ENCODE results near the gene SPI1.

The SPI1 gene

GRCh38 chr11:47352556-47352955 lies 25.8 kb downstream of the SPI1 start, which contains the start of gene MYBPC3:
Gene MYBPC3 (minus strand): TSS chr11:47352702. CDS start chr11:47352647, 55 bp downstream.
- TF ChIP-seq CTCF (conservative IDR thresholded peaks at IDR 0.05; ENCODE audit: low read depth, low read length): no peak

GRCh38 chr11:47351156-47352126 lies 26.9 kb downstream of the SPI1 start:
- H3K27ac ChIP-seq: no peak overlapping the region
- no peak overlapping the region for H2AFZ ChIP-seq (ENCODE audit: low read depth)
- no peaks in the 10 kb centered on the region for H3K79me2 ChIP-seq (ENCODE audit: insufficient read depth, low read depth)
- no peak overlapping the region for H3K9ac ChIP-seq
- H3K4me1 ChIP-seq (ENCODE audit: low read depth, poor library complexity, severe bottlenecking): no peaks in the 10 kb centered on the region
- H3K27me3 ChIP-seq (ENCODE audit: insufficient read depth, low read depth): peaks cover 9% of the 10 kb centered on the region; the same call in 1 of the 2 replicates
- no peak overlapping the region for H3K4me2 ChIP-seq
- H3K36me3 ChIP-seq (ENCODE audit: insufficient read depth): no peaks in the 10 kb centered on the region
- no peaks in the 10 kb centered on the region for H4K20me1 ChIP-seq (ENCODE audit: insufficient read depth)
- H3K4me3 ChIP-seq (IDR thresholded peaks at IDR 0.05; ENCODE audit: insufficient read depth, low read depth, low read length): no peak overlapping the region
- TF ChIP-seq CTCF (conservative IDR thresholded peaks at IDR 0.05; ENCODE audit: low read depth, low read length): no peak

More at GRCh38 chr11:47352556-47352955, 25.8 kb downstream of the SPI1 start, which contains the start of gene MYBPC3:
- H4K20me1 ChIP-seq (ENCODE audit: insufficient read depth): no peaks in the 10 kb centered on the region
- no peaks in the 10 kb centered on the region; the same call in 1 of the 2 replicates for H3K27me3 ChIP-seq (ENCODE audit: insufficient read depth, low read depth)
- H3K9ac ChIP-seq: no peak within 1 kb of the TSS
- H3K4me3 ChIP-seq (IDR thresholded peaks at IDR 0.05; ENCODE audit: insufficient read depth, low read depth, low read length): no peak within 1 kb of the TSS
- no peaks in the 10 kb centered on the region for H3K36me3 ChIP-seq (ENCODE audit: insufficient read depth)
- no peak within 1 kb of the TSS for H3K4me2 ChIP-seq
- H3K79me2 ChIP-seq (ENCODE audit: insufficient read depth, low read depth): no peaks in the 10 kb centered on the region
- H3K27ac ChIP-seq: no peak within 1 kb of the TSS
- no peak within 1 kb of the TSS for H2AFZ ChIP-seq (ENCODE audit: low read depth)
- H3K4me1 ChIP-seq (ENCODE audit: low read depth, poor library complexity, severe bottlenecking): no peaks in the 10 kb centered on the region

- no peak for TF ChIP-seq CTCF (conservative IDR thresholded peaks at IDR 0.05; ENCODE audit: low read depth, low read length)
- Histone ChIP-seq H4K20me1 (ENCODE audit: insufficient read depth) (no peaks in the 10 kb centered on the region), H3K4me2 (no peak overlapping the region), H3K79me2 (ENCODE audit: insufficient read depth, low read depth) (no peaks in the 10 kb centered on the region), H3K27me3 (ENCODE audit: insufficient read depth, low read depth) (peaks cover 9% of the 10 kb centered on the region; the same call in 1 of the 2 replicates), H3K9ac (no peak overlapping the region), H3K4me3 (IDR thresholded peaks at IDR 0.05; ENCODE audit: insufficient read depth, low read depth, low read length) (no peak overlapping the region), H3K27ac (no peak overlapping the region), H3K36me3 (ENCODE audit: insufficient read depth) (no peaks in the 10 kb centered on the region), H3K4me1 (ENCODE audit: low read depth, poor library complexity, severe bottlenecking) (no peaks in the 10 kb centered on the region), H2AFZ (ENCODE audit: low read depth) (no peak overlapping the region)
Measured at GRCh38 chr11:47350315-47350714, 28.0 kb downstream of the SPI1 start.

- no peak overlapping the region for H3K9ac ChIP-seq
- H3K4me1 ChIP-seq (ENCODE audit: low read depth, poor library complexity, severe bottlenecking): no peaks in the 10 kb centered on the region
- no peak for TF ChIP-seq CTCF (conservative IDR thresholded peaks at IDR 0.05; ENCODE audit: low read depth, low read length)
- H3K27me3 ChIP-seq (ENCODE audit: insufficient read depth, low read depth): peaks cover 9% of the 10 kb centered on the region; the same call in 1 of the 2 replicates
- H3K79me2 ChIP-seq (ENCODE audit: insufficient read depth, low read depth): no peaks in the 10 kb centered on the region
- H3K4me2 ChIP-seq: no peak overlapping the region
- no peak overlapping the region for H3K4me3 ChIP-seq (IDR thresholded peaks at IDR 0.05; ENCODE audit: insufficient read depth, low read depth, low read length)
- H3K27ac ChIP-seq: no peak overlapping the region
- H2AFZ ChIP-seq (ENCODE audit: low read depth): no peak overlapping the region
- no peaks in the 10 kb centered on the region for H4K20me1 ChIP-seq (ENCODE audit: insufficient read depth)
- no peaks in the 10 kb centered on the region for H3K36me3 ChIP-seq (ENCODE audit: insufficient read depth)
Measured at GRCh38 chr11:47349521-47350095, 28.7 kb downstream of the SPI1 start.

Measured in KMS-11 (cell line).